GM19324 (cell line): Measurements from ENCODE around the gene GALNT5.
A peak's percentile ranks its signal among the peaks of the same experiment; 100 is the strongest.

Experiments used
- ATAC-seq: cut with Tn5 transposase; IDR thresholded peaks from one replicate; pipeline ENCODE4 v1.9.1; 2021; ENCODE audit warnings: mild to moderate bottlenecking, moderate library complexity; ENCODE audit not compliant: unreplicated experiment, low FRiP score

GALNT5 gene

DNA sequence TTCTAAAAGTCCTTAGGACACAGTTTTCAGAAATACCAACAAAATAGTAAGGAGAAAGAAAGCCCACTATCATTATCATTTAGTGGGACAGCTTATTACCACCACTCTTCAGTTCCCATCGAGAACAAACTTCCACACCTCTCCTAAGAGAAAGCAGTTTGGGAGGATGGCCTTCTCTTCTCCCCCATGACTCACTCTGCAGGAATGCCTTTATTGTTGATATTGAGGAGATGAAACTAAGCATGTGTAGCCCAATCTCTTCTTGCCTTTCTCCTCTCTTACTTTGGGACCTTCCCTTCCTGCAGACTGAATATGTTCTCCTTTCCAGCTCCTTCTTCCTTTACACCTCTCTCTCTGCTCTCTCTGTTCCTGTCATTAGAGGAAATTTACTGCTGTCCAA is 98.1 kb downstream of the GALNT5 start:
- no peak for ATAC-seq

DNA sequence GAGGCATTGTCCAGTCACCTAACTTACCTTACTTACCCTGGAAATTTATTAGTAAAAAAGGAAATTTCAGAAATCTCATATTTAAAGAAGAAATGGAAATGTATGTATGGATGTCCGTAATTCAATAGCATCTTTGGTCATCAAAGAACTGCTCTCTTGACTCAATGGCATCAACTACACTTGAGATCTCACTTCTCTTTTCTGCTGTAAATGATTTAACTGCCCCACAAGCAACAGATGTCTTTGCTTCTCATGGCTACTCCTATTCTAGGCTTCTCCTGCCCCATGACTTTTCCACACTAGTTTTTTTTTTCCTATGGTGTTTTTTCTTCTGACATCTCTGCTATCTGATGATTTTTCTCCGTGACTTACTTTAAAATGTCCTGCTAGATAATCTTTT is 102.1 kb downstream of the GALNT5 start:
- no peak for ATAC-seq

DNA sequence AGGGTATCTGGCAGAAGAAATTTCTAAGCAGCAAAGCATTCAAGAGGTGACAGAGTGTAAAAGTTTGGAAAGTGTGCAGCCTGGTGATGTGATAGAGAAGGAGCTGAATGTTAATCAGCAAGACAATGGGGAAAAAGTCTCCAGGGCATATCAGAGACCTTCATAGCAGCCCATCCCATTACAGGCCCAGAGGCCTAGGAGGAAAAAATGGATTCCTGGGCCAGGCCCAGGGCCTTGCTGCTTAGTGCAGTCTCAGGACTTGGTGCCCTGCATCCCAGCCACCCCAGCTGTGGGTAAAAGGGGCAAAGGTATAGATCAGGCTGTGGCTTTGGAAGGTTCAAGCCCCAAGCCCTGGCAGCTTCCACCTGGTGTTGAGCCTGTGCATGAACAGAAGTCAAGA is 104.0 kb downstream of the GALNT5 start:
- no peak for ATAC-seq

DNA sequence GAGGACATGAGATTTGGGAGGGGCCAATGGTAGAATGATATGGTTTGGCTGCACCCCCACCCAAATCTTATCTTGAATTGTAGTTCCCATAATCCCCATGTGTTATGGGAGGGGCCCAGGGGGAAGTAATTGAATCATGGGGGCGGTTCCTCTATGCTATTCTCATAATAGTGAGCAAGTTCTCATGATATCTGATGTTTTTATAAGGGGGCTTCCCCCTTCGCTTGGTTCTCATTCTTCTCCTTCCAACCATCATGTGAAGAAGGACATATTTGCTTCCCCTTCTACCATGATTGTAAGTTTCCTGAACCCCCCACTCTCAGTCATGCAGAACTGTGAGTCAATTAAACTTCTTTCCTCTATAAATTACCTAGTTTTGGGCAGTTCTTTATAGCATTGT is 105.1 kb downstream of the GALNT5 start:
- ATAC-seq: no peak

DNA sequence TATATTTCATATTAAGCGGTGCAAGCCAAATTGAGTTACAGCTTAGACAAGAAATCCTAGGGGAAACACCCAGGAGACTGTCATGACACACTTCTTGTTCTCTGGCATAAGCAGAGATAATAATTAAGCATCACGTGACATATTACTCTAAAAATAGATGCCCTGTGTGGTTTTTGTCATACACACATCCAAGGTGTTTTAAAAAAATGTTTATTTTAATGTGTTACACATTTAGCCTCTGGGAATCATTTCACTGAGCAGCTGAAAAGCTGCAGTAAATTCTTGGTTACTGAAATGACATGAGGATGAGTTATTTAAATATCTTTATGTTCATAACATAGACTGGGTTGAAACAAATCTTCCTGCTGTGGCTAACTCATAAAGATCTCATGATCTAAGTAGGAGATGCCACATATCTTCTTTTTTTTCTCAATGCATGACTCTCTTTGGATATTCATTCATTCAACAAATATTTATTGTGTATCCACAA is 106.2 kb downstream of the GALNT5 start:
- peak; percentile 32 for ATAC-seq
